GM12801 (cell line): ENCODE measurements around the gene LAMA3.

Source experiments
- CTCF ChIP-seq: IDR thresholded peaks from one replicate; pipeline ENCODE4 v1.5.1; 2011; ENCODE audit warnings: control low read depth; ENCODE audit not compliant: insufficient read length; ENCODE audit errors: extremely low read depth

The LAMA3 gene

DNA sequence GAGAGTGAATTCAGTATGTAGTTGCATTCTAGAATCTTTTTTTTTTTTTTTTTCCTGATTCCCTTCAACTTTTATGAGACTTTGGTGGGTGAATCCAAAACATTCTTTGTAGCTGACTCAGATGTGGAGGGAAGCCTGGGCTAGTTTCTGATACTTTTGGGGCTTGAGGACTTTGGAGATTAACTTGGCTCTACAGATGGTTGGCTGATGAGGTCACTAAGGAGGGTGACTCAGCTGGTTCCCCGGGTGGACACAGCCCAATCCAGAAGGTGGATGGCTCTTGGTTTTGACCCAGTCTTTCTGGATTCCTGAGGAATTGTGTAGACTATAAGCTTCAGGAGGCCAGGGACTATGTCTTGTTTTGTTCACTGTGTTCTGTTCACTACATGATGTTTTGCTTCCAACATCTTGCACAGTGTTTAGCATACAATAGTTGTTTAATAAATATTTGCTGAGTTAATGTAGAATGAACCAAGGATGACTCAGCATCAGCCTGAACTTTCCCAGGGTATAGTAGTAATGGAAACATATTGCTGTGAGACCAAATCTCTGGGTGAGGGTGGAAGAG is 30.5 kb downstream of the LAMA3 start:
- TF ChIP-seq CTCF = no peak

DNA sequence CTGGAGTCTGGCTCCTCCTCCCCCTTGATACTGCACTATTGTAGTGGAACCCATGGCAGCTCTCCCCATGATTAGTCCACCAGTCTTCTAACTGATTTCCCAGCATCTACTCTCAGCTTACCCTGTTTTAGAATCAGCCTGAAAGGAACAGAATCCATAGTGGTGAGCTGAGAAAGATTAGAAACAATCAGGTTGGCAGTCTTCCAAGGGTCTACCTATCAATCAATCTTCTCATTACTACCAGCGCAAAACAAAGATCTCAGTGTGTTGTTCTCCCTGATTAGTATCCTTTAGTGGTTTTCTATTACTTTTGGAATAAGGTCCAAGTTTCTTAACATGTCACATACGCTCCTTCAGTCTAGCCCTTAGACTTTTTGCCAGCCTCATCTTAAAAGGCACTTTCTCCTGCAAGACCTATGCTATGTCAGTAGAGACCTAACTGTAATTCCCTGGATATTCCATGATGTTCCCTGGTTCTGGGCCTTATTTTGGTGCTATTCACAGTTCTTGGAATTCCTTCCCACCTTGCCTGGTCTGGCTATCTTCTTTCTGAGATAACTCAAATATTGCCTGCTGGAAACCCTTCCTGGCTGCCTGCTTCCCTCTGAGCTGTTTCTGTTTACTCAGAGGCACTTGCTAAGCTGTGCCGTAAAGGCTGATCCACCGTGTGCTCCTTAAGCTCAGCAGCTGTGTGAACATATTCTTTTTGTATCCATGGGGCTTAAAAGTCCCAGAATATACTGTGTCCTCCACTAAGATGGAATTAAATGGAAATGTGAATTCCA is 32.6 kb downstream of the LAMA3 start:
- TF ChIP-seq CTCF = no peak

DNA sequence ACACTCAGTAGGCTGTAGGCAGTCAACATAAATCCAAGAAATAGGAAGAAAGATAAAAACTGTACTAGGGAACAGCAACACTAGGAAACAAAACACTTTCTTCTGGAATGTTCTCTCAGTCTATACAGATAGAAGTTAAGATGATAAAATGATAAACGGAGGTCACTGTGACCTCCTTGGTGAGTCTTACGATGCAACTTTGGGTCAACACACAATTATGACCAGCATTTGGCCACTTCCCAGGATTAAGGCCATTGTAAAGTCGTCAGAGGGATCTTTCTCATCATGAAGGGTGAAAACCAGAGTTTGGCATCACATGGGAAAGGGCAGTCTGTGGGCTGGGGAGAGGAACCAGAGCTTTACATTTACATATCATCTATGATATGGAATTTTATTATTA is 33.4 kb downstream of the LAMA3 start:
- no peak for TF ChIP-seq CTCF

GRCh38 chr18:23723121-23723520 is 33.9 kb downstream of the LAMA3 start:
- TF ChIP-seq CTCF = no peak

- no peak for TF ChIP-seq CTCF
Measured at GRCh38 chr18:23724681-23725080, 35.4 kb downstream of the LAMA3 start.

GRCh38 chr18:23725351-23725750 is 36.1 kb downstream of the LAMA3 start:
- TF ChIP-seq CTCF = no peak

GRCh38 chr18:23725827-23726661 is 36.8 kb downstream of the LAMA3 start:
- no peak for TF ChIP-seq CTCF
